ENCODE measurements around the gene TMEM61. TPM values are rescaled to one million over a fixed set of nuclear protein-coding genes. Genes with fewer than 3 reads are reported as not detected.

TMEM61 gene
- total and polyA plus RNA-seq, 2 donors (not counting 1 experiment from before 2014, with no cell fraction given), result not detected

DNA sequence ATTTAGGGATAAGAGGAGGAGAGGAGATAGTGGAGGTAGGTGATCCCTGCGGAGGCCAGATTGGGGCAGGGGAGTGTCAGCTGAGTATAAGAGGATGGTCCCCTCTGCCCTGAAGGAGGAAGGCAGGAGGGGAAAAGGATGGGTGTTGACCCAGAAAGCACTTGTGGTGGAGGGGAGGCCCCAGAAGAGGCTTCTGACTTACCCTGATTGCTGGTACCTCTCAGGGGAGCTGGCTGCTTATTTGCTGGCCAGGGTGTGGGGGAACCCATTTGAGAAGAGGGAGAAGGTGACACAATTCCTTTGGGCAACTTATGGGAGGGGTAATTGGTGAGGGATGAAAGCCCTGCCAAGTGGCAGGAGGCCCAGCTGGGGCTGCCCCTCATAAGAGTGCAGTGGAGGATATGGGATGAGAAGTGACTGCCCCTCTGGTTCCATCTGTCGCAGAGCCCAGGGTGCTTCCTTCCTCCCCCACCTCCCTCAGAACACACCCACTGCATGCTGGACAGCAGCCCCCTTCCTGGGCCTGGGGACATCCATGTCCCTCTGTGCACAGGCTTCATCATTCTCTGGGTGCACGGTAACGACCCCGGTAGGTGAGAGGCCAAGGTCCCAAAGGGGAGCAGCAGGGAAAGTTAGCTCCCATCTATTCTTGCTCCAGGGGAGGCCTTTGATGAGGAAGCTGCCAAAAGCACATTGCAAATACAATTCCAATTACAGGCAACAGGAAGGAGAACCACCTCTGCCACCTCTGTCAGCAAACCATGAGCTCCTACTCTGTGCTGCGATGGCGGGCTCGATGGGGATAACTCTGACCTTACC is 57.5 kb downstream of the TMEM61 start:
- TF ChIP-seq, protein P1, sequence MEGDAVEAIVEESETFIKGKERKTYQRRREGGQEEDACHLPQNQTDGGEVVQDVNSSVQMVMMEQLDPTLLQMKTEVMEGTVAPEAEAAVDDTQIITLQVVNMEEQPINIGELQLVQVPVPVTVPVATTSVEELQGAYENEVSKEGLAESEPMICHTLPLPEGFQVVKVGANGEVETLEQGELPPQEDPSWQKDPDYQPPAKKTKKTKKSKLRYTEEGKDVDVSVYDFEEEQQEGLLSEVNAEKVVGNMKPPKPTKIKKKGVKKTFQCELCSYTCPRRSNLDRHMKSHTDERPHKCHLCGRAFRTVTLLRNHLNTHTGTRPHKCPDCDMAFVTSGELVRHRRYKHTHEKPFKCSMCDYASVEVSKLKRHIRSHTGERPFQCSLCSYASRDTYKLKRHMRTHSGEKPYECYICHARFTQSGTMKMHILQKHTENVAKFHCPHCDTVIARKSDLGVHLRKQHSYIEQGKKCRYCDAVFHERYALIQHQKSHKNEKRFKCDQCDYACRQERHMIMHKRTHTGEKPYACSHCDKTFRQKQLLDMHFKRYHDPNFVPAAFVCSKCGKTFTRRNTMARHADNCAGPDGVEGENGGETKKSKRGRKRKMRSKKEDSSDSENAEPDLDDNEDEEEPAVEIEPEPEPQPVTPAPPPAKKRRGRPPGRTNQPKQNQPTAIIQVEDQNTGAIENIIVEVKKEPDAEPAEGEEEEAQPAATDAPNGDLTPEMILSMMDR (conservative IDR thresholded peaks at IDR 0.05 in 1 of 2, IDR thresholded peaks at IDR 0.05 in 1 of 2; ENCODE audit: low read depth in 1 of 2, low read length in 2 of 2), result no peak
- no peak for TF ChIP-seq EZH2 (IDR thresholded peaks at IDR 0.05; ENCODE audit: low read length, missing control alignments)
- H3K36me3 ChIP-seq (ENCODE audit: control insufficient read depth, insufficient read depth, low read length), result no peaks in the 10 kb centered on the region
- no peaks in the 10 kb centered on the region for H3K9me3 ChIP-seq (ENCODE audit: control insufficient read depth, insufficient read depth, low read depth, low read length)
- H3K27ac ChIP-seq (ENCODE audit: insufficient read depth, low read length), result no peak overlapping the region
- DNase-seq (ENCODE audit: low read depth in 2 of 2), result no peak
- no peaks in the 10 kb centered on the region for H3K79me2 ChIP-seq (ENCODE audit: control insufficient read depth, insufficient read depth, low read length)
- peaks cover 75% of the 10 kb centered on the region for H3K27me3 ChIP-seq (ENCODE audit: control insufficient read depth, insufficient read depth, low read length)
- H3K4me1 ChIP-seq (ENCODE audit: control insufficient read depth, extremely low read depth, insufficient read depth, low read length), result no peaks in the 10 kb centered on the region
- H3K4me2 ChIP-seq (ENCODE audit: extremely low read depth, insufficient read depth, low read length), result no peak overlapping the region
- H4K20me1 ChIP-seq (ENCODE audit: control insufficient read depth, extremely low read depth, insufficient read depth, low read length), result no peaks in the 10 kb centered on the region
- no peak overlapping the region for H2AFZ ChIP-seq (ENCODE audit: low read length)
- no peak overlapping the region for H3K4me3 ChIP-seq (replicated peaks in 1 of 4; ENCODE audit: control extremely low read depth in 1 of 4, insufficient read depth in 1 of 4, low read depth in 3 of 4, low read length in 4 of 4)
- H3K9ac ChIP-seq (ENCODE audit: insufficient read depth, low read length), result no peak overlapping the region

GRCh38 chr1:55038552-55038838 is 58.1 kb downstream of the TMEM61 start:
- Histone ChIP-seq H3K27ac (ENCODE audit: insufficient read depth, low read length) (no peak overlapping the region), H3K79me2 (ENCODE audit: control insufficient read depth, insufficient read depth, low read length) (no peaks in the 10 kb centered on the region), H3K9ac (ENCODE audit: insufficient read depth, low read length) (no peak overlapping the region), H3K27me3 (ENCODE audit: control insufficient read depth, insufficient read depth, low read length) (peaks cover 72% of the 10 kb centered on the region), H3K4me3 (replicated peaks in 1 of 4; ENCODE audit: control extremely low read depth in 1 of 4, insufficient read depth in 1 of 4, low read depth in 3 of 4, low read length in 4 of 4) (no peak overlapping the region), H3K9me3 (ENCODE audit: control insufficient read depth, insufficient read depth, low read depth, low read length) (no peaks in the 10 kb centered on the region), H3K4me1 (ENCODE audit: control insufficient read depth, extremely low read depth, insufficient read depth, low read length) (no peaks in the 10 kb centered on the region), H3K4me2 (ENCODE audit: extremely low read depth, insufficient read depth, low read length) (no peak overlapping the region), H3K36me3 (ENCODE audit: control insufficient read depth, insufficient read depth, low read length) (no peaks in the 10 kb centered on the region), H4K20me1 (ENCODE audit: control insufficient read depth, extremely low read depth, insufficient read depth, low read length) (no peaks in the 10 kb centered on the region), H2AFZ (ENCODE audit: low read length) (no peak overlapping the region)
- DNase-seq (ENCODE audit: low read depth in 2 of 2), result no peak
- TF ChIP-seq, protein P1 (conservative IDR thresholded peaks at IDR 0.05 in 1 of 2, IDR thresholded peaks at IDR 0.05 in 1 of 2; ENCODE audit: low read depth in 1 of 2, low read length in 2 of 2), result no peak
- TF ChIP-seq EZH2 (IDR thresholded peaks at IDR 0.05; ENCODE audit: low read length, missing control alignments), result no peak

DNA sequence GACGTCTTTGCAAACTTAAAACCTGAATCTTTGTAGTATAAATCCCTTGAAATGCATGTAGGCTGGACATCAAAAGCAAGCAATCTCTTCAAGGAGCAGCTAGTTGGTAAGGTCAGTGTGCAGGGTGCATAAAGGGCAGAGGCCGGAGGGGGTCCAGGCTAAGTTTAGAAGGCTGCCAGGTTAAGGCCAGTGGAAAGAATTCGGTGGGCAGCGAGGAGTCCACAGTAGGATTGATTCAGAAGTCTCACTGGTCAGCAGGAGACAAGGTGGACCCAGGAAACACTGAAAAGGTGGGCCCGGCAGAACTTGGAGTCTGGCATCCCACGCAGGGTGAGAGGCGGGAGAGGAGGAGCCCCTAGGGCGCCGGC is 58.5 kb downstream of the TMEM61 start:
- Histone ChIP-seq H3K27ac (ENCODE audit: insufficient read depth, low read length) (no peak overlapping the region), H4K20me1 (ENCODE audit: control insufficient read depth, extremely low read depth, insufficient read depth, low read length) (no peaks in the 10 kb centered on the region), H3K9me3 (ENCODE audit: control insufficient read depth, insufficient read depth, low read depth, low read length) (no peaks in the 10 kb centered on the region), H3K9ac (ENCODE audit: insufficient read depth, low read length) (no peak overlapping the region), H3K4me1 (ENCODE audit: control insufficient read depth, extremely low read depth, insufficient read depth, low read length) (no peaks in the 10 kb centered on the region), H3K4me2 (ENCODE audit: extremely low read depth, insufficient read depth, low read length) (no peak overlapping the region), H3K4me3 (replicated peaks in 1 of 4; ENCODE audit: control extremely low read depth in 1 of 4, insufficient read depth in 1 of 4, low read depth in 3 of 4, low read length in 4 of 4) (peak overlapping the region in 1 of 4 experiments; percentile 51), H3K27me3 (ENCODE audit: control insufficient read depth, insufficient read depth, low read length) (peaks cover 68% of the 10 kb centered on the region), H3K79me2 (ENCODE audit: control insufficient read depth, insufficient read depth, low read length) (no peaks in the 10 kb centered on the region), H3K36me3 (ENCODE audit: control insufficient read depth, insufficient read depth, low read length) (no peaks in the 10 kb centered on the region), H2AFZ (ENCODE audit: low read length) (no peak overlapping the region)
- DNase-seq (ENCODE audit: low read depth in 2 of 2), result no peak
- no peak for TF ChIP-seq EZH2 (IDR thresholded peaks at IDR 0.05; ENCODE audit: low read length, missing control alignments)
- TF ChIP-seq, protein P1 (conservative IDR thresholded peaks at IDR 0.05 in 1 of 2, IDR thresholded peaks at IDR 0.05 in 1 of 2; ENCODE audit: low read depth in 1 of 2, low read length in 2 of 2), result no peak
